GM19025 (cell line): Measurements from ENCODE around the gene CAST.

Source experiments
- ATAC-seq: cut with Tn5 transposase; IDR thresholded peaks from one replicate; pipeline ENCODE4 v1.9.1; 2021; ENCODE audit warnings: mild to moderate bottlenecking, low read depth, moderate library complexity; ENCODE audit not compliant: unreplicated experiment

CAST gene

GRCh38 chr5:96812851-96813250 lies 150.7 kb downstream of the CAST start:
- ATAC-seq = no peak

- no peak for ATAC-seq
Measured at GRCh38 chr5:96814041-96814440, 151.9 kb downstream of the CAST start.

- ATAC-seq = peak; percentile 72
Measured at GRCh38 chr5:96816411-96816939, 154.3 kb downstream of the CAST start.

- peak; percentile 37 for ATAC-seq
Measured at GRCh38 chr5:96816991-96817390, 154.8 kb downstream of the CAST start.

GRCh38 chr5:96817506-96817905 lies 155.3 kb downstream of the CAST start:
- ATAC-seq = no peak

- ATAC-seq = no peak
Measured at GRCh38 chr5:96818125-96818788, 156.1 kb downstream of the CAST start.

- no peak for ATAC-seq
Measured at GRCh38 chr5:96819806-96820205, 157.6 kb downstream of the CAST start.

GRCh38 chr5:96821260-96821916 lies 159.2 kb downstream of the CAST start:
- ATAC-seq = no peak

GRCh38 chr5:96822686-96823459 lies 160.7 kb downstream of the CAST start:
- no peak for ATAC-seq

- peak; percentile 96 for ATAC-seq
Measured at GRCh38 chr5:96823900-96824380, 161.8 kb downstream of the CAST start.
